Measurements from ENCODE around the gene ACADVL. TPM values are rescaled to one million over a fixed set of nuclear protein-coding genes. Genes with fewer than 3 reads are reported as not detected.

ACADVL gene
- total RNA-seq, 1 donor from 2014 or later: 219 TPM

DNA sequence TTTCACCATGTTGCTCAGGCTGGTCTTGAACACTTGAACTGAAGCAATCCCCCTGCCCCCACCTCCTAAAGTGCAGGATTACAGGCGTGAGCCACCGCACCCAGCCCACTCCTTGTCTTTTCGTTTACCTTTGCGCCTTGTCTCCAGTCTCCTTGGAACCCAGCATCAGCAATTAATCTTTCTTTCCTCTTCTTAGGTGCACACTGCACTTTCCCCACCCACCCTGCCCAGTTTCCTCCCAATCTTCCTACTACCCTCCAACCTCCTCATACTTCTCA, 44.0 kb downstream of the ACADVL start:
- H3K36me3 ChIP-seq (ENCODE audit: control insufficient read depth, insufficient read depth, low read length): no peaks in the 10 kb centered on the region
- peaks cover 11% of the 10 kb centered on the region for H3K27me3 ChIP-seq (ENCODE audit: control insufficient read depth, insufficient read depth, low read length)
- TF ChIP-seq, protein P1, sequence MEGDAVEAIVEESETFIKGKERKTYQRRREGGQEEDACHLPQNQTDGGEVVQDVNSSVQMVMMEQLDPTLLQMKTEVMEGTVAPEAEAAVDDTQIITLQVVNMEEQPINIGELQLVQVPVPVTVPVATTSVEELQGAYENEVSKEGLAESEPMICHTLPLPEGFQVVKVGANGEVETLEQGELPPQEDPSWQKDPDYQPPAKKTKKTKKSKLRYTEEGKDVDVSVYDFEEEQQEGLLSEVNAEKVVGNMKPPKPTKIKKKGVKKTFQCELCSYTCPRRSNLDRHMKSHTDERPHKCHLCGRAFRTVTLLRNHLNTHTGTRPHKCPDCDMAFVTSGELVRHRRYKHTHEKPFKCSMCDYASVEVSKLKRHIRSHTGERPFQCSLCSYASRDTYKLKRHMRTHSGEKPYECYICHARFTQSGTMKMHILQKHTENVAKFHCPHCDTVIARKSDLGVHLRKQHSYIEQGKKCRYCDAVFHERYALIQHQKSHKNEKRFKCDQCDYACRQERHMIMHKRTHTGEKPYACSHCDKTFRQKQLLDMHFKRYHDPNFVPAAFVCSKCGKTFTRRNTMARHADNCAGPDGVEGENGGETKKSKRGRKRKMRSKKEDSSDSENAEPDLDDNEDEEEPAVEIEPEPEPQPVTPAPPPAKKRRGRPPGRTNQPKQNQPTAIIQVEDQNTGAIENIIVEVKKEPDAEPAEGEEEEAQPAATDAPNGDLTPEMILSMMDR (IDR thresholded peaks at IDR 0.05; ENCODE audit: insufficient read depth, low read length, poor library complexity, severe bottlenecking): no peak
- no peak overlapping the region for H3K4me3 ChIP-seq (ENCODE audit: low read depth, low read length)
- DNase-seq (ENCODE audit: low read depth): no peak

DNA sequence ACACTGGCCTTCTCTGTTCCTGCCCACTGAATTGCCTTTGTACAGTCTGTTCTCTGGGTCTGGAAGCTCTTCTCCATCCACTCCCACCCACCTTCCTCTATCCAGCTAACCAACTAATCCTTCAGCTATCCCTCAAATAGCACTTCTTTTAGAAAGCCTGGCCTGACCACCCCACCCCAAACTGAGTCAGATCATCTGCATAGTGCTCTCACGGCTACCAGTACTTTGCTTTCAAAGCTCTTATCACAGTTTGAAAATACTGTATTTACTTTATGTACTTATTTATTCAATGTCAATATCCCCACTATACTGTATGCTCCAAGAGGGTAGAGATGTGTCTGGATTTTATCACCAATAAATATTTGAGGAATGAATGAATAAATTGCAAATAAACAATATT, 47.0 kb downstream of the ACADVL start:
- Histone ChIP-seq H3K4me3 (ENCODE audit: low read depth, low read length) (no peak overlapping the region), H3K36me3 (ENCODE audit: control insufficient read depth, insufficient read depth, low read length) (no peaks in the 10 kb centered on the region), H3K27me3 (ENCODE audit: control insufficient read depth, insufficient read depth, low read length) (peaks cover 9% of the 10 kb centered on the region)
- no peak for DNase-seq (ENCODE audit: low read depth)
- TF ChIP-seq, protein P1 (IDR thresholded peaks at IDR 0.05; ENCODE audit: insufficient read depth, low read length, poor library complexity, severe bottlenecking): no peak

Other genes starting within 250 kb of the ACADVL start
- 1.4 and 1.7 TPM in 2 replicates for gene ALOX12, start 223.9 kb upstream of the ACADVL start, total RNA-seq
- gene RNASEK, start 207.3 kb upstream of the ACADVL start, total RNA-seq: 375 and 389 TPM in 2 replicates
- gene BCL6B, start 196.9 kb upstream of the ACADVL start, total RNA-seq: 0.08 TPM in 1 of 2 replicates, not detected in the other
- 3.4 and 6.0 TPM in 2 replicates for gene SLC16A13, start 183.9 kb upstream of the ACADVL start, total RNA-seq
- gene SLC16A11, start 175.8 kb upstream of the ACADVL start, total RNA-seq: not detected in 2 replicates
- not detected in 2 replicates for gene CLEC10A, start 139.7 kb upstream of the ACADVL start, total RNA-seq
- not detected in 2 replicates for gene ASGR2, start 105.1 kb upstream of the ACADVL start, total RNA-seq
- 6.9 and 9.0 TPM in 2 replicates for gene ASGR1, start 40.6 kb upstream of the ACADVL start, total RNA-seq
- 6.1 and 12.9 TPM in 2 replicates for gene DLG4, start 102 bp upstream of the ACADVL start, total RNA-seq
- gene DVL2, start 14.6 kb downstream of the ACADVL start, total RNA-seq: 57.1 and 69.8 TPM in 2 replicates
- 41.3 and 53.3 TPM in 2 replicates for gene PHF23, start 19.5 kb downstream of the ACADVL start, total RNA-seq
- gene GABARAP, start 22.5 kb downstream of the ACADVL start, total RNA-seq: 277 and 595 TPM in 2 replicates
- gene CTDNEP1, start 31.8 kb downstream of the ACADVL start, total RNA-seq: 96.0 and 97.1 TPM in 2 replicates
- 20.8 and 29.0 TPM in 2 replicates for gene ELP5, start 32.3 kb downstream of the ACADVL start, total RNA-seq
- gene CLDN7, start 42.5 kb downstream of the ACADVL start, total RNA-seq: 248 and 250 TPM in 2 replicates
- gene SLC2A4, start 61.8 kb downstream of the ACADVL start, total RNA-seq: 0.38 and 1.1 TPM in 2 replicates
- gene YBX2, start 74.7 kb downstream of the ACADVL start, total RNA-seq: 0.08 and 0.48 TPM in 2 replicates
- 460 and 490 TPM in 2 replicates for gene EIF5A, start 87.7 kb downstream of the ACADVL start, total RNA-seq
- 73.5 and 76.0 TPM in 2 replicates for gene GPS2, start 95.4 kb downstream of the ACADVL start, total RNA-seq
- gene NEURL4, start 109.4 kb downstream of the ACADVL start, total RNA-seq: 16.3 and 29.9 TPM in 2 replicates
- gene ACAP1, start 116.6 kb downstream of the ACADVL start, total RNA-seq: 0.14 and 3.6 TPM in 2 replicates
- gene KCTD11, start 132.2 kb downstream of the ACADVL start, total RNA-seq: 14.9 and 15.5 TPM in 2 replicates
- gene TMEM95, start 135.2 kb downstream of the ACADVL start, total RNA-seq: not detected in 2 replicates
- 4.0 and 13.3 TPM in 2 replicates for gene TNK1, start 161.2 kb downstream of the ACADVL start, total RNA-seq
- 61.8 and 74.7 TPM in 2 replicates for gene PLSCR3, start 174.6 kb downstream of the ACADVL start, total RNA-seq
- 66.9 and 77.1 TPM in 2 replicates for gene TMEM256, start 184.2 kb downstream of the ACADVL start, total RNA-seq
- 8.3 and 8.4 TPM in 2 replicates for gene NLGN2, start 187.9 kb downstream of the ACADVL start, total RNA-seq
- gene SPEM1, start 200.4 kb downstream of the ACADVL start, total RNA-seq: not detected in 2 replicates
- not detected in 2 replicates for gene SPEM2, start 205.7 kb downstream of the ACADVL start, total RNA-seq
- not detected in 2 replicates for gene SPEM3, start 208.9 kb downstream of the ACADVL start, total RNA-seq
- gene TMEM102, start 215.5 kb downstream of the ACADVL start, total RNA-seq: 31.7 and 34.9 TPM in 2 replicates
- gene FGF11, start 219.6 kb downstream of the ACADVL start, total RNA-seq: 1.5 and 1.8 TPM in 2 replicates
- gene CHRNB1, start 225.1 kb downstream of the ACADVL start, total RNA-seq: 19.0 and 21.6 TPM in 2 replicates